Panc1 (cell line): ENCODE data around the gene PLEKHG5.

Experiments used
- CTCF ChIP-seq: fragments of 450-650 bp; IDR thresholded peaks from 2 replicates; pipeline ENCODE4 v1.5.1; 2017; ENCODE audit warnings: mild to moderate bottlenecking
- POLR2AphosphoS5 ChIP-seq: IDR thresholded peaks from 2 replicates; pipeline ENCODE4 v1.6.1; 2012; ENCODE audit warnings: mild to moderate bottlenecking, low read depth, low read length, moderate library complexity
- REST ChIP-seq, 2 experiments: IDR thresholded peaks; 2 replicates each; pipeline ENCODE4 v1.6.1; 2011 to 2012; ENCODE audit warnings: low read depth in 2 of 2, control low read depth in 1 of 2, low read length in 1 of 2, mild to moderate bottlenecking in 1 of 2, moderate library complexity in 1 of 2; ENCODE audit not compliant: insufficient read depth in 1 of 2
- SIN3A ChIP-seq: IDR thresholded peaks from 2 replicates; pipeline ENCODE4 v1.6.1; 2012; ENCODE audit warnings: low read depth, mild to moderate bottlenecking, low read length, moderate library complexity, borderline replicate concordance; ENCODE audit not compliant: insufficient read depth
- TCF7L2 ChIP-seq: IDR thresholded peaks from 2 replicates; pipeline ENCODE4 v1.6.1; 2011; ENCODE audit warnings: mild to moderate bottlenecking, low read depth, low read length, inconsistent platforms

DNA sequence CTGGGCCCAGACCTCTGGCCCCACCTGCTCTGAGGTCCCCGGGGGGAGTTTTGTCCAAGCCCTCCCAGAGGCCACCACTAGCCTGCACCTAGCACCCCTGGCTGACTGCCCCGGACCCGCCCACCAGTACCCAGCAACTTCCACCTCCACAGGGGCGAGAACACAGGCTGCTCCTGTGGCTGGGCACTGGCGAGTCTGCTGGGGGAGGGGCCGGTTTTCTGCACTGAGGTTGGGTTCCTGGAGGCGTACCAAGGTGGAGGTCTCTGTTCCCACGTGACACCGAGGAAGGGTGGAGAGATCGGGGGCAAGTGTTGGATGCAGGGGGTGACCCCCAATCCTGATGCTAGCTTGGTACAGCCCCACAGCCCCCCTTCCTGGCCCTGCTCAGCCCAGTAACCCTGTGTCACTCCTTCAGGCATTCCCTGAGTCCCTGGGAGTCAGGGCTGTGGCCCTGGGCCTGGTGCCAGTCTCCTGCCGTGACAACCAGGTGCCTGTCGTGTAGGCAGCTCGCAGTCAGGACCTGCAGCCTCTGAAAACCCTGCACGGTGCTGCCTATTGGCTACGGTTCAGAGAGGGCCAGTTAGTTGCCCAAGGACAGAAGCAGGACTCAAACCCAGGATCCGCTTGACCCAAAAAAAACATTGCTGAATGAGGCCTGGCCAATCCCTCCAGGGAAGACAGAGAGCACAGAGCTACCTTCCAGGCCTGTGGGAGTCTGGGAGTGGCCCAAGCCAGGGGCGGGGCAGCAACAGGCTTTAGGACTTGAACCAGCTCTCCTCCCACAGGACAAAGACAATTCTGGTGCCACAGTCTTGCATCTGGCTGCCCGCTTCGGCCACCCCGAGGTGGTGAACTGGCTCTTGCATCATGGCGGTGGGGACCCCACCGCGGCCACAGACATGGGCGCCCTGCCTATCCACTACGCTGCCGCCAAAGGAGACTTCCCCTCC lies 63.8 kb downstream of the PLEKHG5 start:
- TF ChIP-seq POLR2AphosphoS5 = no peak
- TF ChIP-seq CTCF = no peak
- no peak for TF ChIP-seq REST (IDR thresholded peaks at IDR 0.05; ENCODE audit: insufficient read depth in 1 of 2, low read depth in 2 of 2, low read length in 1 of 2)
- no peak for TF ChIP-seq SIN3A
- no peak for TF ChIP-seq TCF7L2
